Measurements from ENCODE around the gene GDF10.
A peak's percentile ranks its signal among the peaks of the same experiment; 100 is the strongest.

Gene GDF10

DNA sequence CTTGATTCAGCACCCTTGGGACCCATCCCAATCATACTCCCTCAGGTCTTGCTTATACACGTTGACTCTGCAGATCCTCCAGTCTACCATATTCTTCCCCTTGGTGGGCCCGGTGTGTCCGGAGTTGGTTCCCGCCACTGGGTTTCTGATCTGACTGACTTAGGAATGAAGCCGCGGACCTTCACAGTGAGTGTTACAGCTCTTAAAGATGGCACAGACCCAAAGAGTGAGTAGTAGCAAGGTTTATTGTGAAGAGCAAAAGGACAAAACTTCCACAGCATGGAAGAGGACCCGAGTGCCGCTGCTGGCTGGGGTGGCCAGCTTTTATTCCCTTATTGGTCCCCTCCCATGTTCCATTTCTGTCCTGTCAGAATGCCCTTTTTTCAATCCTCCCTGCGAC lies 5.9 kb upstream of the GDF10 start:
- no peak for DNase-seq (ENCODE audit: low read depth)

DNA sequence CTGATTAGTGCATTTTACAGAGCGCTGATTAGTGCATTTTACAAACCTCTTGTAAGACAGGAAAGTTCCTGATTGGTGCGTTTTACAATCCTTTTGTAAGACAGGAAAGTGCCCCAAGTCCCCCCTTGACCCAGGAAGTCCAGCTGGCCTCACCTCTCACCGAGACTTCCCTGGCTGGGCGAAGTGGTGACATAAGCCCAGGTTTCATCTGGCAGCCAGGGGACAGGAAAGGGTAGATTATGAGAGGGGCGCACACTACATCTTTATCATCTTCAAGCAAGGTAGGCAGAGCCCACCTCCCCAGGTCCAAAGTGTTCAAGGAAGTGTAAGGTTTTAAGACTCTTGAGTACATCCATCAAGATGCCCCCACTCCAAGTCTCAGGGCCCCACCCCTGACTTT lies 5.5 kb upstream of the GDF10 start:
- DNase-seq (ENCODE audit: low read depth), result no peak

DNA sequence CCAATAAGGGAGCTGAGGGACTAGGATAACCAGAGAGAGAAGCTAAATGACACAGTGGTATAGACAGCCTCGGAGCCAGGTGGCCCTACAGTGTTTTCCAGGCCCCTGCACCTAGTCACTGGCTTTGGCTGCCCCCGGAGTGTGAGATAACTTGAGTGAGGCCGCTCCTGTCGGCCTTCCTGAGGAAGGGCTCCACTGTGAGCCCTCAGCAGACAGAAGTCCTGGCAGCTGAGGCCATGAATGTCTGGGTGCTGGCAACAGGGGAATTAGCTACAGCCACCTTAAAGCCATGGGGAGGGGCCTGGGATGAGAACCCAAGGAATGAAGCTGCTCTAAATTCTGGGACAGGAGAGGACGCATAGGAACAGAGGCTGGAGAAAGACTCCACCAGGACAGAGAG lies 4.6 kb upstream of the GDF10 start:
- no peak for DNase-seq (ENCODE audit: low read depth)

DNA sequence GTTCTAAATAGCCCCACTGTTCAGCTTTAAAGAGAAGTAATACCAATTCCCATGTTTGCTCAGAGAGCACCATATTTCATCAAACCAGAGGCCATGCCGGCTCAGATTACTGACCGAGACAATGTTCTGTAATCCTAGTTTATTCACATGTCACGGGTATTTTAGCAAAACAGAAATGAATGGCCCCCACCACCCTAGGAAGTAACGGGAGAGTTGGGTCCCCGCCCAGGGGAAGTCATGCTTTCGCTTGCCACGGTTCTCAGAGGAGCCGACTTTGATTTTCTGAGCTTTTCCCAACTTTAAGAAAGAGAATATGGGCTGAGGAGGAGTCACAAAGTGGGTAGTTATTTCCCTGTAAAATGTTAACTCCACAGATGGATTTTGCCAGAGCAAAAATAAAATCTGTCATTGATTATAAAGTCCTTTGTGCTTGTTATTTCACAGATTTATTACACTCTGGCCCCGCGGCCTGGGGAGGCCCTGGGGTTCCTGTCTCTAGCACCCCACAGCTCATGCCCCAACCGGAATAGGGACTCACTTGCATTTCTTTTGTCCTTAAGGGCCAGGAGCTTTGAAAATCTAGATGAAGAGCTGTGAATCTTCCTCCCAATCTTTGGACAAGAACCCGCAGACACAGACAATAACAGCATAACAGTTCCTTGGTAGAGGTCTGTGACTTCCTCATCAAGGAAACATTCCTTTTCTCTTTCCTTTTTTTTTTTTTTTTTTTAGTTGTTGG lies 3.7 kb upstream of the GDF10 start:
- DNase-seq (ENCODE audit: low read depth), result no peak

DNA sequence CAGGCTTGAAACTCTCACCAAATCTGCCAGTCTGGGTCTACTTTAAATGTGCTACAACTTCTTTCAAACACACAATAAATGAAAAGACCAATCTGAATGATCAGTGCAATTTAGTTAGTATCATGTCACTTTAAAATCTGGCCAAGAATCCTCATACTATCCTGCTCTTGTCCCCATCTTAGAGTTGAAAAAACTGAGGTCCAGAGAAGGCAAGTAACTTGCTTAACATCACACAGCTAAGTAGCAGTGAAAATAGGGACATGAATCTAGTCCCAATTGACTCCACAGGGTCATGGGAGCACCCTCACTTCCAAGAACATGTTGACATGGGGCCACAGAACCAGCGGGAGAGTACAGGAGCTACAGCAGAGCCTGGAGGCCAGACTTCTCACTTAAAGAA lies 3.1 kb upstream of the GDF10 start:
- DNase-seq (ENCODE audit: low read depth), result no peak

DNA sequence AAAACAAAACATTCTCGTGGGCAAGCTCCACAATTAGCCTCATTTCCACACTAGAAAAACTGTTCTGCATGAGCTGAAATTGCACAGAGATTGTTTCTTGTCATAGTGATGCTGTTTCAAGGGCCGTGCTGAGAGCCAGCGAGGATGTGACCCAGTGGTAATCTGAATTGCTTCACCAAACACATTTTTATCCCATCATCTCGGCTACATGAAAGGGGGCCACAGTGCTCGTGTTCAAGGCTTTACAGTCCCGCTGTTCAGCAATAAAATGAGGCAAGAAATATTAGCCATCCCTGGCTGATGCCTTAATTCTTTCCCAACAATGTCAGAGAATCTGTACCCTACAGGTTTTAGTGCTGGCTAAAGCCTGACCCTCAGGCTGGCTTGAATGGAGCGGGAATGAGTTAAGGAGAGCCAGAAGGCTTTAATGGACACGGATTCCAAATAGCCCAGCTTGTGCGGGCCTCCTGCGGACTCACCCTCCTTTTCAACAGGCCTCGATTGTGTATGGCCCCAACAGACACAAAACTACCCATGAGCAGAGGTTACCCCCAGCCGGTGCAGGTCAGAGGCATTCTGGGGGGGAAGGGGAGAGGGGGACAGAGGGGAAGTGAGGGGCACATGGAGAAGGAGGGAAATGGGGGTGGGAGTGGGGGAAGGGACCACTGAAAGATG lies 2.0 kb upstream of the GDF10 start:
- no peak for DNase-seq (ENCODE audit: low read depth)

DNA sequence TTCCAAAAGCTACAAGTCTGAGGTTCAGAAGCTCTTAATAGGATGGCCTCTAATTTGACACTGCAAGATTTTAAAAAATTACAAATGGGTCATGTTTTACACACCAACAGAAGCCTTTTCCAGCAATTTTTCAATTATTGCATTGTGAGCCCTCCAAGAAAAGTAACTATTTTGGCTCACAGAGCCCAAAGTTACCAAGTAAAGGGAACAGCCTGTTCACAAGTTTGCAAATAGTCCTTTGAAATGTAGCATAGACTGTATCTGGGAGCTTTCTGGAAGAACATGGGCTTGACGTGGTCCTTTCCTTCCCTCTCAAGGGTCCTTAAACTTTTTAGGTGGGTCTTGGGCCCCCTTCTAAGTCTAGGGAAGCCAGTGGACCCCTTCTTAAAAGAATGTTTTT lies 1.3 kb upstream of the GDF10 start:
- DNase-seq (ENCODE audit: low read depth), result no peak

DNA sequence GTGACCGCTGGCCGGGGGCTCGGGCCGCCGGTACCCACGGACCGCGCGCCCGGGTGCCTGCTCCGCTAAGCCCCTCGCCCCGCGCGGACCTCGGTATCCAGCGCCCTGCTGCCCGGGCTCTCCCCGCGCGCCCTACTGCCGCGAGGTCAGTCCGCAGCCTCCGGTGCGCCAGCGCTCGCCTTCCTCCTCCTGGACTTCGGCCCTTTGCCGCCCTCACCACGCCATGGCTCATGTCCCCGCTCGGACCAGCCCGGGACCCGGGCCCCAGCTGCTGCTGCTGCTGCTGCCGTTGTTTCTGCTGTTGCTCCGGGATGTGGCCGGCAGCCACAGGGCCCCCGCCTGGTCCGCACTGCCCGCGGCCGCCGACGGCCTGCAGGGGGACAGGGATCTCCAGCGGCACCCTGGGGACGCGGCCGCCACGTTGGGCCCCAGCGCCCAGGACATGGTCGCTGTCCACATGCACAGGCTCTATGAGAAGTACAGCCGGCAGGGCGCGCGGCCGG lies 483 bp downstream of the GDF10 start:
- no peak for DNase-seq (ENCODE audit: low read depth)

DNA sequence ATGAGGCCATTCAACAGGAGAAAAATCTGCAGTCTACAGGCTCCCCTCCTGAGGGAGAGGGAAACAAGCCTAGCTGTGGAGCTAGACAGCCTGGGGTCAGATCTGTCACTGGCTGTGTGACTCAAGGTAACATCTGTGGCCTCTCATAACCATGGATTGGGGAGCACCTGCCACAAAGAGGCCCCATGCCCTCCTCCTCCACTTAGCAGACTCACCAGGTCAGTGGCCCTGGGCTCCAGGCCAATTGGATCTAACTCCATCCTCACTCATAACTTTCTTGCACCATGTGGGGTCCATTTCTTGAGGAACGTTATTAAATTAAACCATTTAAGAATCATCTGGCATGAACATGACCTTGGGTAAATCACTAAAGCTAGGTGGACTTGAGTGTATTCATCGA lies 1.8 kb downstream of the GDF10 start:
- no peak for DNase-seq (ENCODE audit: low read depth)

DNA sequence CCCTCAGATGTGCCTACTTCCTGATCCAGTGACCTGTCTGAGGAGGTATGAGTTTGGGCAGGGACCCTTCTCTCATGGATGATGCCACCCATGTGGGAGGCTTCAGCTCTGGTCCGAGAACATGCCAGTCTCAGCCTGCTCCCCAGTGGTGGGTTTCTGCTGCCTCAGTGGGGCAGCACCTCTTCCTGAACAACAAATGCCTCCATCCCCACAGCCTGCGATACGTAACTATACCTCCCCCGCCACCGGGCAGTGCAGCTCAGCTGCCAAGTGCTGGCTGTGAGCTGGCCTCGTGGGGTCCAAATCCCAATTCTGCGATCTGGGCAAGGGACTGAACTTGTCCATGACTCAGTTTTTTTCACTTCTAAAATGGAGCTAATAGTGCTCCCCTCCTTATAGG lies 3.1 kb downstream of the GDF10 start:
- DNase-seq (ENCODE audit: low read depth), result no peak

DNA sequence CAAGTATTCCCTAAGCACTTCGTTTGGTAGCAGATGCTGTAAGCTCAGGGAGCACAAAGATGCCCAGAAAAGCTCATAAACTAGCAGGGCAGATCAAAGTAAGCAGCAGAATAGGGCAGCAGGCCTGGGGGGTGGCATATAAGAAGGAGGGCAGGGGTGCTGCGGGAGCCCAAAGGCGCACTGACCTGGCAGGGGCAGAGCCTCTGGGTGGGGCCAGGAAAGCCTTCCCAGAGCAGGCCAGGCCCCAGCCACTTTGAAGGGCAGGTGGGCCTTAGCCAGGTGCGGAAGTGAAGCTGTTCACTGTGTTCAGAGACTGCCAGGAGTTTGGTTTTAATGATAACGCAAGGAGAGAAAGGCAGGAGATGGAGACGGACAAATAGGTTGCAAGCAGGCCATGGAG lies 3.9 kb downstream of the GDF10 start:
- no peak for DNase-seq (ENCODE audit: low read depth)

DNA sequence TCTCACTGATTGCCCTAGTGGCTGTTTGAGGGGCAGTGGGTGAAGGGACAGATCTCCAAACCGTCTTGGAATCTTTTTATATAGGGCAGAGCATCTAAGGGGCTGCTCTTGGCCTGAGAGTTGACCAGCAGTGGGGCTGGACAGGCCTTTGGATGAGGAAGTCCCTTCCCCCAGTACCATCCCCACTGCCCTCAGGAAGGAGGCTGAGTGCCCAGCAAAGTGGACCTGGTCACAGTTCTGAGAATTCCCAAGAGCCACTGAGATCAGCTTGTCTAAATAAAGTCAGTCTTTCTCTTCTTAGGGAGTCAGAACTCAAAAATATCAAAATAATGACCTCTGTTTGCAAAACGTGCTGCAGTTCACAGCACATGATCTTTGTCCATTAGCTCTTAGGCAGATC lies 5.6 kb downstream of the GDF10 start:
- no peak for DNase-seq (ENCODE audit: low read depth)

DNA sequence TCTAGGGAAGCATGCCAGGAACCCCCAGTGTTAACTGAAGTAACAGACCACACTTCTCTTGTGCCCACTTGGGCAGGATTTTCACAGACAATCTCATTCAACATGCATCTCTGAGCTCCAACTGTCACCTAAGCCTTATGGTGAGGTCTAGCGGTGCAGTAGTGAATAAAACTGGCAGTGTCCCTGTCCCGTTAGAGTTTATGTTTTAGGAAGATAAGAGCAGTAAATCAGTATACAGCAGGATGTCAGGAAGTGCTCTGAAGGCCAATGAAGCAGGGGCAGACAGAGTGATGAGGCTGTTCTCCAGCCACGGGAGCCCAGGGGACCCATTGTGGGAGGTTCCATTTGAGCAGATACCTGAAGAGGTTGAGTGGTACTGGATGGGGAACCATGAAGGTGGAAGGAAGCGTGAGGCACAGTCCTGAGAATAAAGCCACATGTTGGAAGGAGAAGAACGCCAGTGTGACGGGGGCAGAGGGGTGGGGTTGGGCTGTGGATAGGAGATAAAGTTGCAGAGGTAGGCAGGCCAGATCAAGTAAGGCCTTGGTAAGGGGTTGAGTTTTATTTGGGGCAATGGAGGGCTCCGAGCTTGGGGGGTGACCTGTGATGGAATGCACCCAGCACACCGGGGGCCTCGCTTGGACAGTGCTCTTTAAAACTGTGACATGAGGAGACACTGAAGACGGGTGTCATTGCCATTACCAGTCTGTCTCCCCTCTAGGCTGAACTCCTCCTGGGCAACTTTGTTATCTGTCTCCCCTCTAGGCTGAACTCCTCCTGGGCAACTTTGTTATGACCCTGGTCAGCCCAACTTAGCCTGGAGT lies 6.6 kb downstream of the GDF10 start:
- DNase-seq (ENCODE audit: low read depth), result no peak

DNA sequence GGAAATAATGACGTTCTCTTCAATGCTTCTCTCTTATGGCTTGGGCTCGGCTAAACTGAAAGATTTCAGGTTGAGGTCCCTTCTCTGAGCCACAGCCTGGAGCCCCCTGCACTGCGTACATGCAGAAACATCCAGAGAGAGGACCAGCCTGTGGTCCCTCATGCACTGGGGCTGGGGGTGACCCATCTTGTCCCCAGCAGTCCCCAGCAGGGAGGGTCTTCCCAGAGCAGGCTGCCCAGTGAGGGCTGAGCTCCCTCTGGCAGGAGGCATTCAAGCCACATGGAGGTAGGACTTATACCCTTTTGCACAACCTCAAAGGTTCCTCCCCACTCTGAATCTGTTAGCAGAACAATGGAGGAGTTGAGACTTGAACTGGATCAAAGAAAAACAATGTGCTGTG lies 7.4 kb downstream of the GDF10 start:
- no peak for DNase-seq (ENCODE audit: low read depth)

DNA sequence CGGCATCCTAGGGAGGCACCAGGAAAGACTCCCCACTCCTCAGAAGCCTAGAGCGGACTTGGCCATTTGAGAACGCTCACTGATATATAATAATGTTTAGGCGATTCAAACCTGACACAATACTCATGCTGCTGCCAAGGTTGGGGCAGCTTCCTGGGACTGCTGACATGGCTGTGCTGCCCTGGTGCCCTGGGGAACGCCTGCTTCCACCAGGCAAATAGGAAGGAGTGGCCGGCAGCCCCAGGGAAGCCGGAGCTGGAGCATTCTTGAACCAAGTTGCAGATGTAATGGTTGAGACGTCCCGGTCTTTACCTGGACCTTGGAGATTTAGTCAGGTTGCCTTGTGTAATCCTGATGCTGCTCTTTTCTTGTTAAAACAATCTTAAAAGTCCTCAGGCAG lies 8.8 kb downstream of the GDF10 start:
- no peak for DNase-seq (ENCODE audit: low read depth)

DNA sequence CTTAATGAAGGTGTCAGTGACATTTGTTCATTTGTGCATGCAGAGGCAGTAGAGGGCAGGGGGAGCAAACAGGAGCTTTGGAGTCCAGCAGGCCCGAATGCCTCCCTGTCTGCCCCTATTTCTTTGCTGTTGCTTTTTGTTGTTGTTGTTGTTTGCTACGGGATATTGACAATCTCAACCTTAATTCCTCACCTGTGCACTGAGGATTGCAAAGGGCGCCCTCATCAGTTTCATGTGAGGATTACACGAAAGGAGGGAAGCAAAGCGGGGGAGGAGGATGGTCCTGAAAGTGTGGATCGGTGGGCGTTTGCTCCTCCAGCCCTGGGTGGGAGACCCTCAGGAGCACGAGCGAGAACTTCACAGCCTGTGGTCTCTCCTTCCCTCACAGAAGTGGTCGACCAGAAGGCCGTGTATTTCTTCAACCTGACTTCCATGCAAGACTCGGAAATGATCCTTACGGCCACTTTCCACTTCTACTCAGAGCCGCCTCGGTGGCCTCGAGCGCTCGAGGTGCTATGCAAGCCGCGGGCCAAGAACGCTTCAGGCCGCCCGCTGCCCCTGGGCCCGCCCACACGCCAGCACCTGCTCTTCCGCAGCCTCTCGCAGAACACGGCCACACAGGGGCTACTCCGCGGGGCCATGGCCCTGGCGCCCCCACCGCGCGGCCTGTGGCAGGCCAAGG lies 9.6 kb downstream of the GDF10 start:
- DNase-seq (ENCODE audit: low read depth), result no peak

DNA sequence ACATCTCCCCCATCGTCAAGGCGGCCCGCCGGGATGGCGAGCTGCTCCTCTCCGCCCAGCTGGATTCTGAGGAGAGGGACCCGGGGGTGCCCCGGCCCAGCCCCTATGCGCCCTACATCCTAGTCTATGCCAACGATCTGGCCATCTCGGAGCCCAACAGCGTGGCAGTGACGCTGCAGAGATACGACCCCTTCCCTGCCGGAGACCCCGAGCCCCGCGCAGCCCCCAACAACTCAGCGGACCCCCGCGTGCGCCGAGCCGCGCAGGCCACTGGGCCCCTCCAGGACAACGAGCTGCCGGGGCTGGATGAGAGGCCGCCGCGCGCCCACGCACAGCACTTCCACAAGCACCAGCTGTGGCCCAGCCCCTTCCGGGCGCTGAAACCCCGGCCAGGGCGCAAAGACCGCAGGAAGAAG lies 10.1 kb downstream of the GDF10 start:
- DNase-seq (ENCODE audit: low read depth), result no peak

DNA sequence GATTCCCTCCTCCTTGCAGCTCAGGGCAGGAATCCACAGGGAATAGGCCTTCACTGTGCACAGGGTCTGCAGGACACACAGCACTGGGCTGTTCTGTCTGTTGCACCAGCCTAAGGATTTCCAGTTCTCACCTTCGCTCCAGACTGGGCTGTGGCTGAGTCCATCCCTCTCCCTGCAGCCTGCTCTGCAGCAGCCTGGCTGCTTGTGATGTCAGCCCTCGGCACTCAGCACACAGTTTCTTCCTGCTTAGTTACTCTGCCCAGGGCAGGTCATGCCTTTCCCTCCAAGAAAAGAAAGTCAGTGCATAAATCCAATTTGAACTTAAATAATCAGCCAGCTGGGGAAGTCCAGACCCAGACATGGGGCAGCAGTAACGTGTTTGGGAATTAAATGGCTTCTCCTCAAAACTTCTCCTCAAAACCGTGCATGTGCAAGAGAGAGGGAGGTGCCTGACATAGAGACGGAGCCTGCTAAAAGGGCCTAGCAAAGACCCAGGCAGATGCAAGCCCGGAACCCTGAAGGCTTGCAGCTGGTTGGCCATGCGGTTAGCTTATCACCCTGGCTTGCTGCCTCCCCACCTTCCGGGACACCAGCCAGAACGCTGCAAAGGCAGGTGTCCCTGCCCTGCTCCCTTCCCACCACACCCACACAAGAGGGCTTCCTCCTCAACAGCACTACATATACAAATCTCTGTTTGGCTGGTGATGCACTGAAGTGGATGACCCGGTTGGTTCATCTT lies 11.4 kb downstream of the GDF10 start:
- no peak for DNase-seq (ENCODE audit: low read depth)

DNA sequence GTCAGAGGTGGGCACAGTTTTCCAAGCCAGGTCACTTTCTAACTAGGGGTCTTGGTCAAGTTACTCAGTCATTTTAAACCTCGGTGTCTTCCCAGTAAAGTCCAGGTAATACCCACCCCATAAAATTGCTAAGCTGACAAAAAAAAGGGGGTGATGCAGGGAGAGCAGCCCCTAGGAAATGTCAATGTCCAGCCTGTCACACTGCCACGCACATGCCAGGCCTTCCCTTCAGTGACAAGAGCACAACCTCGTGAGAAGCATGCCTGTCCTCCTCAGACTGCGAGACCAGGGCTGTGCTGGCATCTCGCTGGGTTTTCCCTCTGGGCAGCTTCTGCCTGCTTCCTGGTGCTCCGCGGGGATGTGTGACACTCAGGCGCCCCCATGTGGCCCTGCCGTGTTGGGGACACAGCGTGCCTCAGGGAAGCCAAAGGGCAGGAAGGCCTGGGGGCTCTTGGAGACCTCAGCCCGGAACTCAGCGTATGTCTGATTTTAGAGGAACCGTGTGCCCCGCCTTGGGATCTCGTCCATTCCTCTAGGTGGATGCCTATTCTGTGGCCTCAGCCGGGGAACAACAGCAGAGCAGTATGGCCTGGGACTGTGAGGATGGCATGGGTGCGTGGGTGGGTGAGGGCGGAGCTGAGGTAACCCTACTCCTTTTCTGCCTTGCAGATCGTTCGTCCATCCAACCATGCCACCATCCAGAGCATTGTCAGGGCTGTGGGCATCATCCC lies 12.1 kb downstream of the GDF10 start:
- peak; percentile 66 for DNase-seq (ENCODE audit: low read depth)

DNA sequence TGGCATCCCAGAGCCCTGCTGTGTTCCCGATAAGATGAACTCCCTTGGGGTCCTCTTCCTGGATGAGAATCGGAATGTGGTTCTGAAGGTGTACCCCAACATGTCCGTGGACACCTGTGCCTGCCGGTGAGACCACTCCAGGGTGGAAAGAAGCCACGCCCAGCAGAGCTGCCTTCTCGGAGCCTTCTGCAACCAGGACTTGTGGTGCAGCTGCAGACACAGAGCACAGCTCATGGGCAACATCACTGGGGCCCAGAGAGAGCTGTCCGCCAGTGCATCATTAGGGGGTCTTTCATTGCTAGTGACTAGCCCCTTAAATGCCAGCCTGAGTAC lies 12.6 kb downstream of the GDF10 start:
- DNase-seq (ENCODE audit: low read depth), result no peak

DNA sequence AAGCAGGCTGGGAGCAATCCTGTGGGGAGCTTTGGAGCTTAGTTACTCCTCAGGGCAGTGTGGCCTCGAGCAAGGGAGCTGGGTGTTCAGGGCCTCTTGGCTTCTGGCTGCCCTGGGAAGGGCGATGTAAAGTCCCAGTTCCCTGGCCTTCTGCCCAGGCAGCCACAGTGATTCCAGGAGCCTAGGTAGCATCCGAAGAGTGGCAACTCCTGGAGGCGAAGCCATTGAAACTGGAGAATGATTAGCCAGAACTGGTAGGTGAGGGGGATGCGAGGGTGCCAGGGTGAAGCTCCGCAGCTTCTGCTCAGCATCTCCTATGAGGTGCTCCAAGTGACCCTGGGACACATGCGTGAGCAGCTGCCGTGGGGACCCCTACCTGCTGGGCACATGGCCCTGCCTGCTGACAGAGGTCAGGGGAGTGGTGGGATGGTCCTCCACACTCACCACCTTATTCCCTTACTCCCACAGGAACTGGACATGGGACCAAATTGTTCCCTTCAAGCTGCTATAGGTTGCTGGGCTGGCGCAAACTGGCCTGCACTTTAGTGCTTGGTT lies 14.5 kb downstream of the GDF10 start:
- DNase-seq (ENCODE audit: low read depth), result no peak

Data from stimulated activated CD8-positive, alpha-beta memory T cell treated with anti-CD3 and anti-CD28 coated beads, Interleukin-12 subunit alpha, Interleukin-12 subunit beta, amount 100 ng/mL, for 4 hours (primary cell).